NCI-H526 (cell line): Measurements from ENCODE around the gene MIPOL1.
"Not testable (repeated sequence)": the region's sequence is repeated elsewhere in the genome, so short reads cannot be mapped to it uniquely, and the experiment has no call there.

Experiments used
- DNase-seq, 2 experiments: peaks; one replicate each; lab custom pipeline; 2025; lab: John Stamatoyannopoulos, UW

The MIPOL1 gene

DNA sequence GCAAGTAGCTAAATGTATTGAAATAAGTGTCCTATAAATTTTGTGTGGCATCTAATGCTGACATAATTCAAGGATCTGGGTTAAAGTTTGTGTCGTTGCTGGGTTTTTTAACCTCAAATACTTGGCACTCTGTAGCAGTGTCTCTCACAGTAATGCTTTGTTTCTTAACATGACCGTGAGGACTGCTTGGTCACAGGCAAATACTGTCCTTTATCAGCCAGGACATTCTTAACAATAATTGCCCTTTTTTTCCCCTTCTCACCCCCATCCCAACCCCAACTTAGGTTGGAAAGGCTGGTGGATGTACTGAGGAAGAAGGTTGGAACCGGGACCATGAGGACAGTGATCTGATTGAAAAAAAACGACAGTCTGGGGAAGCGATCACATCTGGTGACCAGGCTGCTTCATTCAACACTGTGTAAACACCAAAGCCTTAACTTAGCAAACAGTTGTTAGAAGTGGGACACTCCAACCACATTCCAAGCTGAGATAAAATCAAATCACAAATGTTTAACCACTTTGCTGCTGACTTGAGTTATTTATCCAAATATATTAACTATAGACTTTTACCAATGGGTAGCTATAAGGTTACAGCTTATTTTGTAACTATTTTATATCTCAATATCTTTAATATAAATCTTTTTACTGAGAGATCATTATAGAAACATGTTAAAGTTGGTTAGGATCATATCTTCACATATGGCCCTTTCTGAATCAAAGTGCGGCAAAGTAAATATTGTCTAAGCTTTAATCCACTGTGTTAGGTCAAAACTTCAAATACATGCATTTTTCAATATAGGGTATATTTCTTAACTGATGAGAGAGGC is 349.1 kb downstream of the MIPOL1 start:
- no peak for DNase-seq

DNA sequence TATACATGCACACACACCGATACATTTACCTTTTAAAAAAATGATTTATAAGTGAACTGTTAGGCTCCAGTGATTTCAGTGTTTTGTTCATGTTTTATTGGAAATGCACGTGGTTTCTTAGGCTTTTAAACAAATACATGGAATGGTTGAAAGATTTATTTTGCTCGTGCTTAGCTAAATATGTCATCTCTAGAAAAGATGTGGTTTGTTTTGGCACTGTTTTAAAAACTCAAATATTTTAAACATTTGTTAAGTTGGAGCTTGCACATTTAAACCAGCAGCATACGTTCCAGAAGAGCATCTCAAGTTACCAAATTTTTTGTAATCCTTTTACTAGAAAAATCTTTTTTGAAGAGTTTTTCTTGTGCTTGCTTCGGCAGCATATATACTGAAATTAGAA is 352.8 kb downstream of the MIPOL1 start:
- DNase-seq = no peak

DNA sequence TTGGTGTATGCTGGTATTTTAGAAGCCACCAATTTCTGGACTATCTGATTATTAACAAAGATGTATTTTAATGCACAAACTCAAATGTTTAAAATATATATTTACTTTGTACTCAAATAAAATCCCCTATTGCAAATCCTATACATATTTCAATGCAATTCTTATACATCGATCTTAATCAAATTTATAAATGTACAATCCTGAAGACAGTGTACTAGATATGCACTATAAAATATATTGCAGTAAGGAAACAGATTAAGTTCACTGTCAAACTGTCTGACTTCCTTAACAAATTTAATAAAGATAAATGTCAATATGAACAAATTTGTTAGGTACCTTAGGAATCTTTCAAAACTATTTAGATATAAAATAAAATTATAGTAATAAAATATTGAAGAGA is 353.4 kb downstream of the MIPOL1 start:
- DNase-seq = no peak

DNA sequence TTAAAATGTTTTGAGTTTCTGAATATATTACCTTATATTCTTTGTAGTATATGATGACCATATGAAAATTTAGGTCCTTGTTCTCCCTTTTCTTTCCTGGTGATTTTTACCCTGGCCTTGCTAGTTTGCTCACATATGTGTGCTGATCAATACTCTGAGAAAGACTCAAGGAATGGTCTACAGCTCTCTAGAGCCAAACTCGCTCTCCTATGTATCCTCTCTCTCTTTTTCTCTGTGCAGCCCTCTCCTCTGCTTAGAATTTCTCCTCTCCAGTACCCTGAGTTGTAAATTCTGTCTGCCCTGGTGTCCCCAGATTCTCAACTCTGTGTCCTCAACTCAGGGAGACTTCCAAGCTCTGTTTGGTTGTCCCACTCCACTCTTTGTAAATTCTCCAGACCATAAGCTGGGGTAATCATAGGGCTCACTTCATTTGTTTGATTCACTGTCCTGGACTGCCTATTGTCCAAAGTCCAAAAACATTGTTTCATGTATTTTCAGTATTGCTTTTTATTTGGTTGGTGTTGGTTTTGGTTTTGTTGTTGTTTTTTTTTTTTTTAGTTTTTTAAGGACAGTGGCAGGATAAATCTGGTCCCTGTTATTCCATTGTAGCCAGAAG is 356.3 kb downstream of the MIPOL1 start:
- no peak for DNase-seq

DNA sequence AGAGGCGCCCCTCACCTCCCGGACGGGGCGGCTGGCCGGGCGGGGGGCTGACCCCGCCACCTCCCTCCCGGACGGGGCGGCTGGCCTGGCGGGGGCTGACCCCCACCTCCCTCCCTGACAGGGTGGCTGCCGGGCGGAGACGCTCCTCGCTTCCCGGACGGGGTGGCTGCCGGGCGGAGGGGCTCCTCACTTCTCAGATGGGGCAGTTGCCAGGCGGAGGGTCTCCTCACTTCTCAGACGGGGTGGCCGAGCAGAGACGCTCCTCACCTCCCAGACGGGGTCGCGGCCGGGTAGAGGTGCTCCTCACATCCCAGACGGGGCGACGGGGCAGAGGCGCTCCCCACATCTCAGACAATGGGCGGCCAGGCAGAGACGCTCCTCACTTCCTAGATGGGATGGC is 357.9 kb downstream of the MIPOL1 start:
- DNase-seq = not testable (repeated sequence)

DNA sequence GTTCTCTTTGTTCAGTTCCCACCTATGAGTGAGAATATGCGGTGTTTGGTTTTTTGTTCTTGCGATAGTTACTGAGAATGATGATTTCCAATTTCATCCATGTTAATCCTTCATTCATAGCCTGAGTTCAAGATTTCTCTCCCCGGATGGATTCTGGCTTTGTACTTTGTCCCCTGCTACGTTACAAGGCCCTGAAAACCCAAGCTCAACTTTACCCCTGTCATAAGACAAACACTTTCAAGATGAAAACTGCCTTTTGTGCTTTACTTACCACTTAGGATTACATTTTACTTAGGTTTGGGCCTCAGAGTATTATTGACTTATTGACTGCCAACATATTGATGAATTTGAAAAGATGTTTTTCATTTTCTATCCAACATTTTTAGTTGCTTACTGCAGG is 361.0 kb downstream of the MIPOL1 start:
- DNase-seq = no peak

DNA sequence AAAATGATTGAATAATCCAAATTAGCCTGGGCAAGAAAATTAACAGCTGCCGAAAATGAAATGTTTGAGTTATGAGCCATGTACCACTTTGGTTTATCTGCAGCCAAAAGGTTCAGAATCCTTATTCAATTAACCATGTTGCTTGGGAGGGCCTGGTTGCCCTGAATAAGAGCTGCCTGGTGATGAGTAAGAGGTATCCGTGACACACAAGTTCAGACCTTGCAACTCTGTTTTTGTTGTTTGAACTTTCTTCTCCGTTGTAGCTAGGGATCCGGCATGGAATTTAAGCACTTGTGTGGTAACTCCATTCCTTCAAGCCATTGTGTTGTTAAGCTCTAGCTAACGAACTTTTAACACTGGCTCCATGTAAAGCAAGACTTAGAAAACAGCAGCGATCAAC is 361.6 kb downstream of the MIPOL1 start:
- no peak for DNase-seq

DNA sequence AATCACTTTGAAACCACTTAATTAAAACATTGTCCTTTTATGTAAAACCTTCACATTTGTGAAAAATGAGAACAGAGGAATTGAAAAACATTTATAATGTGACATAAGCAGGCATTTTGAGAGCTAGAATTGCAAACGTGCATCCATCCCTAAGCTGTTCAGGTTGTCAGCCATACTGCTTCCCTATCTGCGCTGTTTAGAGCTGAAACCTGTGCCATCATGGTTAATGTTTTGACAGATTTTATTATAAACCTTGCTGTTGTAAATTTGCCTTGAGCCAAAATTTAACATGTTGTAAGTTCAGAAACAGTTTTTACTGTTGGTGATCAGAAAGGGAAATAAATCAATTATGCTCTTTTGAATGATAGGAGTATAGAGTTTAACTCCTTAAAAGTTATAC is 365.5 kb downstream of the MIPOL1 start:
- DNase-seq = no peak

DNA sequence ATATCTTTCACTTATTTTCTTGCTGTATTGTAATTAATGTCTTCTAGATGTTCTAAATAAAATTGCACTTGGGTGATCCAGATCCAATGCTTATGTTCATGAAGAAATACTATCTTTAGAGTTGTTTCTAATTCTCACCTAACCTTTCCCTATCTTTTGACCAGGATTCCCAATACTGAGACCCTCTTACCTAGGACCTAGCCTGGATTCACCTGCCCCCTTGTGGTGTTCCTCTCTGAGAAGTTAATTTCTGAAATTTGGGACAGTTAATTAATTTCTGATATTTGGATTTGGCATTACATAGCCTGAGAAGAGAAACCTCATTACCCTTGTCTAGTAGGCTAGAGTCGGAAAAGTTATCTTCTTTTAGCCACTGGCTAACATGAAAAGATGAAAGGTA is 367.8 kb downstream of the MIPOL1 start:
- peak in 1 of 2 experiments; percentile 25 for DNase-seq

DNA sequence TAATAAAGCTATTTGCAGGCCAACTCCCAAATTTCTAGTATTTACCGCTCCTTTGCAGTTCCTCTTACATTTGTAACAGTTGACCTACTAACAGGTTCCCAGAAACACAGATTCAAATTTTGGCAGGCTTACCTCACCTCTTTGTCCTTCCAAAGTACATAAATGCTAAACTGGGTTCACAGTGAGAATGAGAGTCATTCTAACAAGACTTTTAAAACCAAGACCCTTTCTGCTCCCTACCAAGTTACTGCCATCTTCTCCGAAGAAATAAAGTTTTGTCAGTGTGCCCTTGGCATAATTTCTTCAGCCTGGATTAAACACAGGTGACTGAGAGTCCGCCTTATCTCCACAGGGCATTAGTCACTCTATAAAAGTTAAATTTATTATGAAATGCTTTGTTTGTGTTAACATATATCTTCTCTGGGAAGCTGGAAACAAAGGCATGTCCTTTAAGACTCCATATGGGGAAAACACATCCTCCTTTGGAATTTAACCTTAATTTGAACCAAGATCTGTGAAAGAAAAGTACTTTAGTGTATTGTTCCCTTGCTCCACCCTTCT is 369.2 kb downstream of the MIPOL1 start:
- DNase-seq = no peak

DNA sequence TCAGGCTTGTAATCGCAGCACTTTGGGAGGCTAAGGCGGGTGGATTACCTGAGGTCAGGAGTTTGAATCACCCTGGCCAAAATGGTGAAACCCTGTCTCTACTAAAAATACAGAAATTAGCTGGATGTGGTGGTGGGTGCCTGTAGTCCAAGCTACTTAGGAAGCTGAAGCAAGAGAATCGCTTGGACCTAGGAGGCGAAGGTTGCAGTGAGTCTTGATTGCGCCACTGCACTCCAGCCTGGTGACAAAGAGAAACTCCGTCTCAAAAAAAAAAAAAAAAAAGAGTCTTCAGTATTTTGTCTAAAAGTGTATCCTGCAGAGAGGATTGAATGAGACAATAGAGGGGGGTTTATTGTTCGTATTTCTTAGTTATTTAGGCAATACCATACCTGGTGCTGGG is 372.0 kb downstream of the MIPOL1 start:
- DNase-seq = no peak

DNA sequence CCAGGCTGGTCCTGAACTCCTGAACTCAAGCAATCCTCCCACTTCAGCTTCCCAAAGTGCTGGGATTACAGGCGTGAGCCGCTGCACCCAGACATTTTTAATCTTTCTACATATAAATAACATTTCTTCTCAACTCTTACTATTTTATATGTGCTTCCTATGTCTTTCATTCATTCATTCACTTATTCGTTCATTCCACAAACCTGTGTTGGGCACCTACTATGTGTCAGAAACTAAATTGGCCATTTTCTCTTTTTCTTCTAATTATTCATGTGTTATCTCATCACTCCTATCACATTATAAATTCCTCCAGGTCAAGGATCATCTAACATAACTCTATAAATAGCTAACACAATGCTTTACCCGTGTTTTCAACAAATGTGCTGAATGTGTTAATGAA is 373.7 kb downstream of the MIPOL1 start:
- no peak for DNase-seq

DNA sequence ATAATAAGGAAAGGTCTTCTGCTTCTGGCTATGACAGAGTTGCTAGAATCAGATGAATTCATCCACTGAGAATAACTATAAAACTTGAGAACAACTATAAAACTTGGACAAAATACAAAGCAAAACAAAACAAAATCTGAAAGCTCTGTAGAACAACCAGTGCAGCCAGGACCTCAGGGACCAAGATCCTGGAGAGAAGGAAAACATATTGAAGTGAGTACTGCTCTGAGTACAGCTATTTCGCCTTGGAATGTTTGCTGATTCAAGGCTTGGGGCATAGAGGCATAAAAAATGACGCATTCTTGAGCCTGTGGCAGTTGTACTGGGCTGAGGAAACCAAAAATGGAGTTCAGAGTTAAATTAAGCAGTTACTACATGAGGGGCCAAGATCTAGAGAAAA is 375.6 kb downstream of the MIPOL1 start:
- DNase-seq = no peak

DNA sequence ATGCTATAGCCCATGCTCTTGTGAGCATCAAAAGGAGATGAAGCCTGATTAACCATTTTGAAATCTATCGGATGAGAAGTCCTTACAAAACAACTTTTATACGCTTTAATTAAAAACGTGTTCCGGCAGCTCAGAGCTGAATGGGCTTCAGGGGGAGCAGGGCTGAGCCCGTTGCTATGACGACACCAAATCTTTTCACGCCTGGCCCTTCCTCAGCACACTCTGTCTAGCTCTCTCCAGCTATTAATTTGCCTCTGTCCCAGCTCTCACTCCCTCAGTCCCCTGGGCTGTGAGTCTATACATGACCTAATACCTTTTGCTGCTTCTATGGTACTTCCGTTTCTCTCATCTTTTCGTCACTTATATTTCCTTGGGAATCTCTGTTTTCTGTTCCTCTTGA is 381.5 kb downstream of the MIPOL1 start:
- DNase-seq = no peak

DNA sequence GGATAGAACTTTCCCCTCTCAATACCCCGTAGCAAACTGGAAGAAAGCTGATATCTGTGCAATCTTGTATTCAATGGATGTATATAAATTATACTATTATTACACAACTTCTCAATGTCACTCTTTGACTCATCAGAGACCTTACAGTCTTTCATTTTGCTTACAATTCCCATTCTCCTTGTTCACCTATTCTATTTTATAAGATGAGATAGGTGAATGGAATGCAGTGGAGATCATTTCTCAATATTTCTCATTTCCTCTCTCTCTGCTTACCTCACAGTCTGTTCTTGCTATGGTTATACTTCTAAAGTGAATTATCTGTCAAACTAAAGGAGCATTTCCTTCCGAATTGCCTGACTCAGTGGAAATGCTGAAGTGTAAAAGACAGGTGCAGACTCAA is 382.4 kb downstream of the MIPOL1 start:
- DNase-seq = no peak

DNA sequence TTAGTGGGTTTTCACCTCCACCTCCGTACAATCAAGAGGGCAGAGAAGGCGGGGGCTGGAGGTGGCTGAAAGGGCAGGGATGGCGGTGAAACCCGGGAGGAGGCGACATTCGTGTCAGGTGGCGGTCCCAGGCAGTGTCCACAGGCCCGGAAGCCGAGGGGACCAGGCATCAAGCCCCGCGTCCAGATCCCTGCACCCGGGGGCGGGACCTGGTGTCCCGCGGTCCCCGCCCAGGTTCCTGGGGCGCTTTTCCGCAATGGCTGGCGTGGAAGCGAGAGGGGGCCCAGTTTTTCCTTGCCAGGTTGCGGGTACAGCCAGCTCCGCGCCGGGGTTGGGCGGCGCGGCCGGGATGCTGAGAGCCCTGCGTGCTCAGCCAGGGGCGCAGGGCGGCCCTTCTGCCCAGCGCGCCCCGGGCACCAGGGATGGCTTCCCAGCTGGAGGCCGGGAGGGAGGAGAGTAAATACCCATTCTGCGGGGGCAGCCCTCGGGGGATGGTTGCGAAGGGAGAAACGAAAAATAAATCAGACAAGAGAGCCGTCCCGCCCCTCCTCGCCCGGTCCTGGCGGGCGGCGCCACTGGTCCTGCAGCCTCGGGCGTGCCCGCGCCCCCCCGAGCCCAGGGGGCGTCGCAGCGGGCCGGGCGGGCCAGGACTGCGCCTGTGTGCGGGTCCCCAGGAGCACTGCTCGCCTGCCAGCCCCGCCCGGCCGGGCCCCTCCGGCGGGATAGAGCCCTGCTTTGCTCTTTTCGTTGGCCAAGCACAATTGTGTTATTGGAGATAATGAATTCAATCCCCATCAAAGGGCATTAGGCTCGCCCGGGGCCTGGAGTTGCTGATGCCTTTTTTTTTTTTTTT is 385.8 kb downstream of the MIPOL1 start:
- peak; percentile 26 to 86 for DNase-seq

DNA sequence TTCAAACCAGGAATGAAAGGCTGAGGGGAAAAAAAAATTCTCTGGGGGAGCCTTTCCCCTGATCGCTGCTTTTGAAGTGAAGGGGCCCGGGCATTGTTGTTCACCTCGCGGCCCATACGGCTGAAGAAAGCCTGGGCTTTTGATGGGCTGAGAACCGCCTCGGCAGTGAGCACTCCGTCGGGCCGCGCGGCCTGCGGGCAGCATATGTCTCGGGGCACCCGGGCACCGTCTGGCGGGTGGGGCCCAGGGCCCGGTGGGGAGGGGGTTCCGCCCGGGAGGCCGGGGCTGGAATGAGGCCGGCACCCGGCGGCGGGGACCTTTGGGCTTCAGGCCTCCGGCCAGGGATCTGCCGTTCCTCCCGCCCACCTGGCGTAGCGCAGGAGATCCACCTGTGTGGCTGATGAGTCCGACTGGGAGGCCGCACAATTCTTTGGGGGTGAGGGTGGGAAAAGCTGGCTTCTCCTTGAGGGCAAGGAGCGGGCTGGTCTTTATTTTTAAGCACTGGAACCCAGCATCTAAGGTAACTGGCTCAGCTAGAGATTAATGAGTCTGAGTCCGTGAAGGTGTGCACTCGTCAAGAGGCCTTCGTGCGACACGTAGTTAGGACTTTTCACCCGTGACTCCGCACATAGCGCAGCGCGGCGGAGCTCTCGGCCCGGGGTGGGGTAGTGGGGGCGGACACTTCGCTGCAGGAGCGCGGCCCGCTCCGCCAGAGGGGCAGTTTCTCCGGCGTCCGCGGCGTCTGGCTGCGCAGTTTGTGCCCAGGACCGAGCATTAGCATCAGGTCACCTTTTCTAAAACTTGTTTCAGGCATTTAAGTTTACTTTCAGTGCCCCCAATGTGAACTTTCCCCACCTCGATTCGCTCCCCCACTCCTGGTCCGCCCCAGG is 386.7 kb downstream of the MIPOL1 start:
- no peak for DNase-seq

DNA sequence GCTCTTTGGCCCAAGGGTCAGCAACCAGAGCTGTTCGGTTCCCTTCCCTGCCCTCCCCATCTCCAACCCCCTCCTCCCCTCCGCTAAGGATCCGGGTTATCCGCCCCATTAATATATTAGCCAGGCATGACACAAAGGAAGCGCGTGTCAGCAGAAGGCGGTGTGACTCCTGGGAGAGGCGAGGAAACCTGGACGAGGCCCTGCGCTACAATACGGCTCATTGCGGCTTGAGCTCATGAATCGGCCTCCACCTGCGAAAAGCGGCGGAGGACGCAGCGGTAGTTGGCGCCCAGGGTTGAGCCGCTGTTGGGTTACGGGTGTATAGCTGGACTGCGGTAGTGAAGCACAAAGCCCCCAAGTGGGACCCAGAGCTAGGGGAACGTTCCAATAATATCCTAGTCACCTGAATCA is 387.4 kb downstream of the MIPOL1 start:
- no peak for DNase-seq

DNA sequence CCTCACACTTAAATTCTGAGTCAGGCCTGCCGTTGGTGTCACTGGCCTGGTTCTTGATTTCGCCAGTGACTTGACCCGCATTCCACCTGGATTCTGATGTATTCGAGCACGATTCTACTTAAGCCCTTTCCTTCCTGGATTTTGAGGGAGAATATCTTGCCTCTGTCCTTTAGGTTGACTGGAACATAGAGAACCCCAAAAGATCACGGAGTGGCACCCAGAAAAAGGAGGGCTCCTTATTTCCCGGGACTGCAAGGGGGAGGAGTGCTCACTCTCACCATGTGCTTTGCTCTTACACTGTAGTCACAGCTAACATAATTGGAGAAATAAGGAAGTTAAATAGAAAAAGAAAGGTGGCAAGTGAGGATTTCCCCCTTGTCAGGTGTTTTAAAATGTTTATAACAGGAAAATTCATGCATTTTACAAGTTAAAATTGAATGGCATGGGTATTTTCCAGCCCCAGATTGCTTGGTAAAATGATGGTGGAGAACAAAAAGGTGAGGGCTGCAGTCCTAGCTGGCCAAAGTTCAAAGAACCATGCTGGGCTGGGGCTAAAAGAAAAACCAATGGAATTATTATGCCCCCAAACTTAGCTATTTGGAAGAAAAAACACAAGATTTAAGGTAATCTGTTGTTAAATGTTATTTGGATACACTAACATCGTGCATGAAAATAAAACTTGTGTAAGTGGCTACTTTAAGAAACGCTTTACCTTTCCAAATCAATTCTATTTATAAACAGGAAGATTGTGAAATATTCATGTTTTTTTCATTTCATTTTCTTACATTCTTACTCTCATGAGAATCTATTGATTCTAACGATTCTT is 388.4 kb downstream of the MIPOL1 start:
- DNase-seq = no peak

DNA sequence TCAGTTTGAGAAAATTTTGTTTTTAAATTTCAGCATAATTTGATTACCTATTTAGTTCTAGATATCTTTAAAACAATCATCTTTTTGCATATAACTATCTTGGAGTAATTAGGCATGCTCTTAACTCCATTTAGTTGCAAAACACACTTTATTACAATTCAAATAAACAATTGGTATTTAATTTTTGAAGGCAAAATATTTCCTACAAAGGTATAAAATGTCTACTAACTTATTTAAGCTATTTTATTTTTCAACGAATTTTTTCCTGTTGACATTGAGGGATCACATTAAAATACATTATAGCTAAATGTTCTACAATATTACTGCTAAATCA is 389.0 kb downstream of the MIPOL1 start:
- no peak for DNase-seq
